Heart right ventricle (tissue), 16 donors: ENCODE data around the gene FHIT. TPM values are rescaled to one million over a fixed set of nuclear protein-coding genes. Genes with fewer than 3 reads are reported as not detected.

Experiments
- ATAC-seq, 8 donors: fragments of 200-7000 bp; cut with Tn5 transposase; one replicate each; pipeline ENCODE4 v1.9.1; 2020; ENCODE audit warnings: mild to moderate bottlenecking in 8 of 8, moderate library complexity in 8 of 8, moderate number of reproducible peaks in 1 of 8
- DNase-seq, 2 donors: peaks; one replicate each; pipeline ENCODE4 v3.0.0-alpha.2; 2020
- H3K27ac ChIP-seq, 10 donors: fragments of 200-600 bp; sonication (generic) in 2 of 10; one replicate each; pipeline versions ENCODE4 v1.5.0 to v1.8.0; 2020 to 2022; ENCODE audit warnings: mild to moderate bottlenecking in 3 of 10
- H3K27me3 ChIP-seq, 7 donors: fragments of 200-600 bp; one replicate each; pipeline ENCODE4 v1.8.0; 2021 to 2022; ENCODE audit warnings: mild to moderate bottlenecking in 2 of 7
- H3K36me3 ChIP-seq, 9 donors: fragments of 200-600 bp; sonication (generic) in 1 of 9; one replicate each; pipeline versions ENCODE4 v1.5.0 to v1.8.0; 2020 to 2022; ENCODE audit warnings: mild to moderate bottlenecking in 2 of 9
- H3K4me1 ChIP-seq, 9 donors: fragments of 200-600 bp; sonication (generic) in 1 of 9; one replicate each; pipeline versions ENCODE4 v1.5.0 to v1.8.0; 2020 to 2022; ENCODE audit warnings: mild to moderate bottlenecking in 4 of 9
- H3K4me3 ChIP-seq, 10 donors: fragments of 200-600 bp; sonication (generic) in 2 of 10; one replicate each; pipeline versions ENCODE4 v1.5.0 to v1.8.0; 2020 to 2022; ENCODE audit warnings: mild to moderate bottlenecking in 7 of 10, moderate library complexity in 2 of 10
- H3K9me3 ChIP-seq, 11 donors: fragments of 200-600 bp in 10 of 11; sonication (generic) in 2 of 11; one replicate each; pipeline versions ENCODE4 v1.5.0 to v1.8.0; 2013 to 2022; ENCODE audit warnings: mild to moderate bottlenecking in 2 of 11, control low read depth in 1 of 11, moderate library complexity in 1 of 11
- CTCF ChIP-seq, 9 donors: fragments of 200-600 bp; sonication (generic) in 2 of 9; IDR thresholded peaks; one replicate each; pipeline versions ENCODE4 v1.5.0 to v1.8.0; 2021 to 2022; ENCODE audit warnings: antibody characterized with exemption in 9 of 9, mild to moderate bottlenecking in 5 of 9, moderate library complexity in 1 of 9
- WGBS, 2 donors: extraction: QIAGEN DNeasy Blood & Tissue Kit; methylation state at CpG; one replicate each; pipeline ENCODE4 v1.1.7; 2013; ENCODE audit warnings: inconsistent platforms in 1 of 2; 5-methylcytosine and 5-hydroxymethylcytosine counted together
- intact Hi-C, 10 donors: fragments of 100-400 bp; cut with DNase I; formaldehyde crosslinking; loops; one replicate each; pipeline versions ENCODE4 v1.11.1 to v1.14.2; 2022
- polyA plus RNA-seq, 2 donors: library from polyadenylated mRNA; stranded (reverse); fragments of 200-250 nt; gene quantifications; one replicate each; pipeline ENCODE4 v1.2.3, GENCODE V29; 2013
- total RNA-seq, 10 donors: library from RNA; stranded (reverse); fragmentation: NEBNext Ultra II Directional in 3 of 10; extraction: Animal tissue kit (Norgen Biotek cat#: 25700) in 3 of 10; gene quantifications; one replicate each; pipeline versions ENCODE4 v1.2.1 to v1.2.4, GENCODE V29; 2021 to 2023
- donor health status: Arrhythmogenic right ventricular cardiomyopathy.
- donor health status: ischemic (EF 13 %, LVEDD 7.1; RV severe dilation, severe dysfunction).
- donor health status: healthy with polysubstance abuse.
- donor health status: DM: no; HTN: yes; CAD: no.
- donor health status: DM: no; HTN: no; CAD: no.
- donor health status: ischemic (EF 25% LVEDD 6.9; RV normal size, moderate dysfunction).
- donor health status: ischemic (EF 25% LVEDD 5.7; RV mildly dilated, moderate dysfunction).
- donor health status: healthy.
- donor health status: DM: yes; HTN: yes; CAD: no.
- donor health status: Ischemic cardiomyopathy.
- donor health status: ischemic (EF 35%, LVEDD 5.7; RV mildly dilated, moderate dysfunction).
- donor health status: nonischemic (EF 11% LVEDD 7.7; RV severe dilation, severe dysfunction).
- donor health status: DM: yes; HTN: yes; CAD: no.
- donor health status: PGD.
- donor health status: ischemic (EF 29% LVEDD 5.4; RV normal size, mild dysfunction).
- donor health status: nonischemic (EF 23%, LVEDD 6.1; RV moderate dilation, normal function).

Gene FHIT
- total and polyA plus RNA-seq, 12 donors = 4.7 to 25.5 (median 18.3) TPM

- TF ChIP-seq CTCF (IDR thresholded peaks at IDR 0.05) = no peak
- Histone ChIP-seq H3K4me1 (no peaks in the 10 kb centered on the region), H3K4me3 (no peak overlapping the region), H3K9me3 (peaks cover 0 to 11% (median 0%) of the 10 kb centered on the region in 11 donors), H3K27ac (no peak overlapping the region), H3K27me3 (no peaks in the 10 kb centered on the region), H3K36me3 (peaks cover 0 to 9% (median 0%) of the 10 kb centered on the region in 9 donors)
- ATAC-seq = no peak
- 85 to 92% methylated on average over 2 of the region's 2 CpGs for WGBS, 2 donors
- DNase-seq = no peak
- intact Hi-C loops = loop anchor here in 1 of 10 donors (10.0 kb wide), 1 partner anchor 58 kb away; no protein-coding TSS in a partner anchor
Measured at GRCh38 chr3:61162965-61163364, 88.3 kb downstream of the FHIT start.

DNA sequence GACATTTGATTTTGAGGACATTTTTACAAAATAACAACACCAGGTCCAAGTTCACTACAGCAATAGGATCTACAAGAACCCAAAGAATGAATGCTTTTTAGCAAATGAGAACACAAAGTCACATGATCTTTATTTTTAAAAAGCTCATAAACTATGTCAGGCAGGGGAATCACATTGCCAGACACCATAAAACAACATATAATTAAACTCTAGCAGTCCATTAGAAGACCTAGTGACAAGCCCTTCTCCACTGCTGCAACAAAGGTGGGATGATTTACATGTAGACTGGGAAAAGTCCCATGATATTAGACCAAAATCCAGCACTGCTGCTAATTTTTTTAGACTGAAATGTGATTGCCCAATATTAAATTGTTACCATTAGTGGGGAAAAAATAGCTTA is 92.6 kb downstream of the FHIT start:
- Histone ChIP-seq H3K36me3 (no peaks in the 10 kb centered on the region), H3K4me3 (no peak overlapping the region), H3K4me1 (peaks cover 0 to 25% (median 7%) of the 10 kb centered on the region in 9 donors), H3K27me3 (no peaks in the 10 kb centered on the region), H3K27ac (no peak overlapping the region), H3K9me3 (no peaks in the 10 kb centered on the region)
- intact Hi-C loops = no loop called here
- ATAC-seq = no peak
- no peak for DNase-seq
- TF ChIP-seq CTCF (IDR thresholded peaks at IDR 0.05) = no peak

- no peak overlapping the region for H3K27ac ChIP-seq
- intact Hi-C loops = no loop called here
- H3K4me3 ChIP-seq = no peak overlapping the region
- WGBS, 2 donors = 85 to 90% methylated on average over 4 of the region's 4 CpGs
- no peak for TF ChIP-seq CTCF (IDR thresholded peaks at IDR 0.05)
- no peaks in the 10 kb centered on the region for H3K9me3 ChIP-seq
- H3K4me1 ChIP-seq = peaks cover 0 to 25% (median 7%) of the 10 kb centered on the region in 9 donors
- DNase-seq (no peak), ATAC-seq (no peak)
- no peaks in the 10 kb centered on the region for H3K36me3 ChIP-seq
- no peaks in the 10 kb centered on the region for H3K27me3 ChIP-seq
Measured at GRCh38 chr3:61158216-61158615, 93.0 kb downstream of the FHIT start.

DNA sequence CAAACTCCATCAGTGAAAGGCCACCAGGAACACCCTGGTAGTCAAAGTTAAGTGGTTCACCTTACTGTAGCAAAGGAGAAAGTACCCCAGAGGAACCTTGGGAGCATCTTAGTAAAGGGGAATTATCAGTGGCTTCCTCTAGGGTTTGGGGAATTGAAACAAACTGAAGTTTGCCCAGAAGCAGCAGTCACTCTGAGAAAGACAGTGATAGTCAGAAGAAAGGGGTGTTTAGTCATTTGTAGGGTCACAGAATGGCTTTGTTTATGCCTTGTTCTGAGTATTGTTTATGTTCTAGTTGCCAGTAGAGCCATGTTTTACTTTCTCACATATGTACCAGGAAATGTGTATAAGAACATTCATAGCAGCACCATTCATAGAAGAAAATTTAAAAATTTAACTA is 93.8 kb downstream of the FHIT start:
- intact Hi-C loops = no loop called here
- TF ChIP-seq CTCF (IDR thresholded peaks at IDR 0.05) = no peak
- Histone ChIP-seq H3K4me3 (no peak overlapping the region), H3K27me3 (no peaks in the 10 kb centered on the region), H3K9me3 (no peaks in the 10 kb centered on the region), H3K4me1 (peaks cover 0 to 25% (median 7%) of the 10 kb centered on the region in 9 donors), H3K36me3 (no peaks in the 10 kb centered on the region), H3K27ac (no peak overlapping the region)
- DNase-seq = no peak
- ATAC-seq = no peak
